ENCODE measurements around the gene SYNDIG1. TPM values are rescaled to one million over a fixed set of nuclear protein-coding genes. Genes with fewer than 3 reads are reported as not detected.
A peak's percentile ranks its signal among the peaks of the same experiment; 100 is the strongest.

SYNDIG1 gene
- total and polyA plus RNA-seq, 4 donors, result 0.20 to 5.0 (median 0.63) TPM

- ATAC-seq (ENCODE audit: insufficient read depth, low FRiP score) (no peak), DNase-seq (no peak)
- no peaks in the 10 kb centered on the region for H3K36me3 ChIP-seq (ENCODE audit: control insufficient read depth in 4 of 4, insufficient read depth in 4 of 4, low read length in 4 of 4)
- H3K4me1 ChIP-seq (ENCODE audit: control insufficient read depth in 5 of 5, insufficient read depth in 5 of 5, low read length in 5 of 5), result no peaks in the 10 kb centered on the region
- no peak overlapping the region for H3K9ac ChIP-seq (ENCODE audit: insufficient read depth in 1 of 2, low read length in 2 of 2)
- no peak overlapping the region for H3K4me3 ChIP-seq
- peaks cover 0 to 7% (median 0%) of the 10 kb centered on the region in 3 donors for H3K27me3 ChIP-seq (ENCODE audit: control insufficient read depth in 3 of 3, insufficient read depth in 3 of 3, low read length in 2 of 3)
- WGBS, 2 donors, result 88 to 91% methylated on average over 5 of the region's 5 CpGs
- no peak for TF ChIP-seq CTCF (IDR thresholded peaks at IDR 0.05; ENCODE audit: control extremely low read depth, extremely low read depth)
- H3K9me3 ChIP-seq (ENCODE audit: control insufficient read depth in 4 of 4, insufficient read depth in 3 of 4, low read length in 3 of 4), result no peaks in the 10 kb centered on the region
- no peak overlapping the region for H3K27ac ChIP-seq (ENCODE audit: low read depth in 1 of 2, low read length in 1 of 2)
Measured at GRCh38 chr20:24670981-24671380, 201.6 kb downstream of the SYNDIG1 start.

- Histone ChIP-seq H3K9ac (ENCODE audit: insufficient read depth in 1 of 2, low read length in 2 of 2) (no peak overlapping the region), H3K27ac (ENCODE audit: low read depth in 1 of 2, low read length in 1 of 2) (no peak overlapping the region), H3K36me3 (ENCODE audit: control insufficient read depth in 4 of 4, insufficient read depth in 4 of 4, low read length in 4 of 4) (no peaks in the 10 kb centered on the region), H3K4me3 (no peak overlapping the region), H3K9me3 (ENCODE audit: control insufficient read depth in 4 of 4, insufficient read depth in 3 of 4, low read length in 3 of 4) (no peaks in the 10 kb centered on the region), H3K4me1 (ENCODE audit: control insufficient read depth in 5 of 5, insufficient read depth in 5 of 5, low read length in 5 of 5) (no peaks in the 10 kb centered on the region), H3K27me3 (ENCODE audit: control insufficient read depth in 3 of 3, insufficient read depth in 3 of 3, low read length in 2 of 3) (peaks cover 0 to 10% (median 0%) of the 10 kb centered on the region in 3 donors)
- no peak for DNase-seq
- WGBS, 2 donors, result 82 to 89% methylated on average over 10 of the region's 10 CpGs
- ATAC-seq (ENCODE audit: insufficient read depth, low FRiP score), result no peak
- TF ChIP-seq CTCF (IDR thresholded peaks at IDR 0.05; ENCODE audit: control extremely low read depth, extremely low read depth), result no peak
Measured at GRCh38 chr20:24672181-24672880, 202.9 kb downstream of the SYNDIG1 start.

GRCh38 chr20:24672886-24673677, 203.7 kb downstream of the SYNDIG1 start:
- peak; percentile 63 for ATAC-seq (ENCODE audit: insufficient read depth, low FRiP score)
- Histone ChIP-seq H3K9me3 (ENCODE audit: control insufficient read depth in 4 of 4, insufficient read depth in 3 of 4, low read length in 3 of 4) (no peaks in the 10 kb centered on the region), H3K27me3 (ENCODE audit: control insufficient read depth in 3 of 3, insufficient read depth in 3 of 3, low read length in 2 of 3) (peaks cover 0 to 10% (median 0%) of the 10 kb centered on the region in 3 donors), H3K4me1 (ENCODE audit: control insufficient read depth in 5 of 5, insufficient read depth in 5 of 5, low read length in 5 of 5) (no peaks in the 10 kb centered on the region), H3K36me3 (ENCODE audit: control insufficient read depth in 4 of 4, insufficient read depth in 4 of 4, low read length in 4 of 4) (no peaks in the 10 kb centered on the region), H3K27ac (ENCODE audit: low read depth in 1 of 2, low read length in 1 of 2) (no peak overlapping the region), H3K4me3 (no peak overlapping the region), H3K9ac (ENCODE audit: insufficient read depth in 1 of 2, low read length in 2 of 2) (no peak overlapping the region)
- 78 to 83% methylated on average over 7 of the region's 7 CpGs for WGBS, 2 donors
- no peak for DNase-seq
- TF ChIP-seq CTCF (IDR thresholded peaks at IDR 0.05; ENCODE audit: control extremely low read depth, extremely low read depth), result no peak

All from lung (tissue), 12 donors.